ENCODE data around the gene CRBN. TPM values are rescaled to one million over a fixed set of nuclear protein-coding genes. Genes with fewer than 3 reads are reported as not detected.

The CRBN gene
- total and polyA plus RNA-seq, 9 of the 15 experiments (the other 6 are each of a cell fraction or from before 2014, with no cell fraction given), result 40.8 to 331 (median 57.4) TPM

DNA sequence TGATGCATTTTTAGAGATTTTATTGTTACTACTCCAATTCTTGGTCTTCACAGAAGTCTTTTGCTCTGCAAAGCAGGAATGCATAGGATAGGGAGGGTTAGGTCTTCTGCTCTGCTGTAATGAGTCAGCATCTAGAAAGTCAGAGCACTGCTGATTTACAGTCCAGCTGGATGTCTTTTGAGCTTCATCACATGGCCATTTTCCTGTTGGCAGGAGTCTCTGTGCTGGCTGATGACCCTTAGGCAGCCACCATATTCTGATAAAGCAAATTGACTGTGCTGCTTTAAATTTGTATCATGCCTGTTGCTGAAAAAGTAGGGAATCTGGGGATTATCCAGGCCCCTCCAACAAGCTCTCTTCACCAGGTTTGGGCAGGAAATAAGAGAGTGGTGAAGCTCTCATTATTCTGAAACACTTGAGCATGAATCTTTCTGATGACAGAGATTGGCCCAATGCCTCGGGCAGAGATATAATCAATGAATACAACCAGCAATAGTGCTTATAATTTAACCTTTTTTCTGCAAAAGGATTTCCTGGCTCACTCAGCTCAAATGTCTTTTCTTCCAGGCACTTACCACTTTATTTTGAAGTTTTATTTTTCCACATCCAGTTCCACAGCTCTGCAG is 9.7 kb upstream of the CRBN start (continued):
- TF ChIP-seq, protein P1, sequence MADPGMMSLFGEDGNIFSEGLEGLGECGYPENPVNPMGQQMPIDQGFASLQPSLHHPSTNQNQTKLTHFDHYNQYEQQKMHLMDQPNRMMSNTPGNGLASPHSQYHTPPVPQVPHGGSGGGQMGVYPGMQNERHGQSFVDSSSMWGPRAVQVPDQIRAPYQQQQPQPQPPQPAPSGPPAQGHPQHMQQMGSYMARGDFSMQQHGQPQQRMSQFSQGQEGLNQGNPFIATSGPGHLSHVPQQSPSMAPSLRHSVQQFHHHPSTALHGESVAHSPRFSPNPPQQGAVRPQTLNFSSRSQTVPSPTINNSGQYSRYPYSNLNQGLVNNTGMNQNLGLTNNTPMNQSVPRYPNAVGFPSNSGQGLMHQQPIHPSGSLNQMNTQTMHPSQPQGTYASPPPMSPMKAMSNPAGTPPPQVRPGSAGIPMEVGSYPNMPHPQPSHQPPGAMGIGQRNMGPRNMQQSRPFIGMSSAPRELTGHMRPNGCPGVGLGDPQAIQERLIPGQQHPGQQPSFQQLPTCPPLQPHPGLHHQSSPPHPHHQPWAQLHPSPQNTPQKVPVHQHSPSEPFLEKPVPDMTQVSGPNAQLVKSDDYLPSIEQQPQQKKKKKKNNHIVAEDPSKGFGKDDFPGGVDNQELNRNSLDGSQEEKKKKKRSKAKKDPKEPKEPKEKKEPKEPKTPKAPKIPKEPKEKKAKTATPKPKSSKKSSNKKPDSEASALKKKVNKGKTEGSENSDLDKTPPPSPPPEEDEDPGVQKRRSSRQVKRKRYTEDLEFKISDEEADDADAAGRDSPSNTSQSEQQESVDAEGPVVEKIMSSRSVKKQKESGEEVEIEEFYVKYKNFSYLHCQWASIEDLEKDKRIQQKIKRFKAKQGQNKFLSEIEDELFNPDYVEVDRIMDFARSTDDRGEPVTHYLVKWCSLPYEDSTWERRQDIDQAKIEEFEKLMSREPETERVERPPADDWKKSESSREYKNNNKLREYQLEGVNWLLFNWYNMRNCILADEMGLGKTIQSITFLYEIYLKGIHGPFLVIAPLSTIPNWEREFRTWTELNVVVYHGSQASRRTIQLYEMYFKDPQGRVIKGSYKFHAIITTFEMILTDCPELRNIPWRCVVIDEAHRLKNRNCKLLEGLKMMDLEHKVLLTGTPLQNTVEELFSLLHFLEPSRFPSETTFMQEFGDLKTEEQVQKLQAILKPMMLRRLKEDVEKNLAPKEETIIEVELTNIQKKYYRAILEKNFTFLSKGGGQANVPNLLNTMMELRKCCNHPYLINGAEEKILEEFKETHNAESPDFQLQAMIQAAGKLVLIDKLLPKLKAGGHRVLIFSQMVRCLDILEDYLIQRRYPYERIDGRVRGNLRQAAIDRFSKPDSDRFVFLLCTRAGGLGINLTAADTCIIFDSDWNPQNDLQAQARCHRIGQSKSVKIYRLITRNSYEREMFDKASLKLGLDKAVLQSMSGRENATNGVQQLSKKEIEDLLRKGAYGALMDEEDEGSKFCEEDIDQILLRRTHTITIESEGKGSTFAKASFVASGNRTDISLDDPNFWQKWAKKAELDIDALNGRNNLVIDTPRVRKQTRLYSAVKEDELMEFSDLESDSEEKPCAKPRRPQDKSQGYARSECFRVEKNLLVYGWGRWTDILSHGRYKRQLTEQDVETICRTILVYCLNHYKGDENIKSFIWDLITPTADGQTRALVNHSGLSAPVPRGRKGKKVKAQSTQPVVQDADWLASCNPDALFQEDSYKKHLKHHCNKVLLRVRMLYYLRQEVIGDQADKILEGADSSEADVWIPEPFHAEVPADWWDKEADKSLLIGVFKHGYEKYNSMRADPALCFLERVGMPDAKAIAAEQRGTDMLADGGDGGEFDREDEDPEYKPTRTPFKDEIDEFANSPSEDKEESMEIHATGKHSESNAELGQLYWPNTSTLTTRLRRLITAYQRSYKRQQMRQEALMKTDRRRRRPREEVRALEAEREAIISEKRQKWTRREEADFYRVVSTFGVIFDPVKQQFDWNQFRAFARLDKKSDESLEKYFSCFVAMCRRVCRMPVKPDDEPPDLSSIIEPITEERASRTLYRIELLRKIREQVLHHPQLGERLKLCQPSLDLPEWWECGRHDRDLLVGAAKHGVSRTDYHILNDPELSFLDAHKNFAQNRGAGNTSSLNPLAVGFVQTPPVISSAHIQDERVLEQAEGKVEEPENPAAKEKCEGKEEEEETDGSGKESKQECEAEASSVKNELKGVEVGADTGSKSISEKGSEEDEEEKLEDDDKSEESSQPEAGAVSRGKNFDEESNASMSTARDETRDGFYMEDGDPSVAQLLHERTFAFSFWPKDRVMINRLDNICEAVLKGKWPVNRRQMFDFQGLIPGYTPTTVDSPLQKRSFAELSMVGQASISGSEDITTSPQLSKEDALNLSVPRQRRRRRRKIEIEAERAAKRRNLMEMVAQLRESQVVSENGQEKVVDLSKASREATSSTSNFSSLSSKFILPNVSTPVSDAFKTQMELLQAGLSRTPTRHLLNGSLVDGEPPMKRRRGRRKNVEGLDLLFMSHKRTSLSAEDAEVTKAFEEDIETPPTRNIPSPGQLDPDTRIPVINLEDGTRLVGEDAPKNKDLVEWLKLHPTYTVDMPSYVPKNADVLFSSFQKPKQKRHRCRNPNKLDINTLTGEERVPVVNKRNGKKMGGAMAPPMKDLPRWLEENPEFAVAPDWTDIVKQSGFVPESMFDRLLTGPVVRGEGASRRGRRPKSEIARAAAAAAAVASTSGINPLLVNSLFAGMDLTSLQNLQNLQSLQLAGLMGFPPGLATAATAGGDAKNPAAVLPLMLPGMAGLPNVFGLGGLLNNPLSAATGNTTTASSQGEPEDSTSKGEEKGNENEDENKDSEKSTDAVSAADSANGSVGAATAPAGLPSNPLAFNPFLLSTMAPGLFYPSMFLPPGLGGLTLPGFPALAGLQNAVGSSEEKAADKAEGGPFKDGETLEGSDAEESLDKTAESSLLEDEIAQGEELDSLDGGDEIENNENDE (IDR thresholded peaks at IDR 0.05; ENCODE audit: low read depth, low read length), result no peak
- no peak for TF ChIP-seq ZNF707 (CRISPR knock-in tag; conservative IDR thresholded peaks at IDR 0.05)
- TF ChIP-seq IFI16 (CRISPR knock-in tag; IDR thresholded peaks at IDR 0.05), result no peak
- no peak for TF ChIP-seq PHF21A (IDR thresholded peaks at IDR 0.05; ENCODE audit: borderline replicate concordance, low read depth)
- no peak for TF ChIP-seq NCOR1 (IDR thresholded peaks at IDR 0.05)
- no peak for TF ChIP-seq BRF1 (IDR thresholded peaks at IDR 0.05; ENCODE audit: borderline replicate concordance, extremely low read depth, insufficient read length)
- TF ChIP-seq SMARCE1 (IDR thresholded peaks at IDR 0.05), result peak; percentile 56; the same call in 1 of the 2 replicates
- no peak for TF ChIP-seq SREBF1 (IDR thresholded peaks at IDR 0.05; ENCODE audit: borderline replicate concordance, low read depth, low read length)
- TF ChIP-seq ZNF408 (CRISPR knock-in tag; IDR thresholded peaks at IDR 0.05; ENCODE audit: low read depth), result no peak
- TF ChIP-seq, protein P2, sequence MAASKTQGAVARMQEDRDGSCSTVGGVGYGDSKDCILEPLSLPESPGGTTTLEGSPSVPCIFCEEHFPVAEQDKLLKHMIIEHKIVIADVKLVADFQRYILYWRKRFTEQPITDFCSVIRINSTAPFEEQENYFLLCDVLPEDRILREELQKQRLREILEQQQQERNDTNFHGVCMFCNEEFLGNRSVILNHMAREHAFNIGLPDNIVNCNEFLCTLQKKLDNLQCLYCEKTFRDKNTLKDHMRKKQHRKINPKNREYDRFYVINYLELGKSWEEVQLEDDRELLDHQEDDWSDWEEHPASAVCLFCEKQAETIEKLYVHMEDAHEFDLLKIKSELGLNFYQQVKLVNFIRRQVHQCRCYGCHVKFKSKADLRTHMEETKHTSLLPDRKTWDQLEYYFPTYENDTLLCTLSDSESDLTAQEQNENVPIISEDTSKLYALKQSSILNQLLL (CRISPR knock-in tag; IDR thresholded peaks at IDR 0.05; ENCODE audit: borderline replicate concordance), result no peak
- TF ChIP-seq ZNF174 (CRISPR knock-in tag; IDR thresholded peaks at IDR 0.05), result no peak
- no peak for TF ChIP-seq PCBP2 (IDR thresholded peaks at IDR 0.05; ENCODE audit: low read depth, low read length, poor library complexity, severe bottlenecking)
- TF ChIP-seq, protein P3, sequence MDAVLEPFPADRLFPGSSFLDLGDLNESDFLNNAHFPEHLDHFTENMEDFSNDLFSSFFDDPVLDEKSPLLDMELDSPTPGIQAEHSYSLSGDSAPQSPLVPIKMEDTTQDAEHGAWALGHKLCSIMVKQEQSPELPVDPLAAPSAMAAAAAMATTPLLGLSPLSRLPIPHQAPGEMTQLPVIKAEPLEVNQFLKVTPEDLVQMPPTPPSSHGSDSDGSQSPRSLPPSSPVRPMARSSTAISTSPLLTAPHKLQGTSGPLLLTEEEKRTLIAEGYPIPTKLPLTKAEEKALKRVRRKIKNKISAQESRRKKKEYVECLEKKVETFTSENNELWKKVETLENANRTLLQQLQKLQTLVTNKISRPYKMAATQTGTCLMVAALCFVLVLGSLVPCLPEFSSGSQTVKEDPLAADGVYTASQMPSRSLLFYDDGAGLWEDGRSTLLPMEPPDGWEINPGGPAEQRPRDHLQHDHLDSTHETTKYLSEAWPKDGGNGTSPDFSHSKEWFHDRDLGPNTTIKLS (IDR thresholded peaks at IDR 0.05; ENCODE audit: borderline replicate concordance, low read depth), result no peak
- peak; percentile 37; the same call in 1 of the 2 replicates for TF ChIP-seq ZNF175 (CRISPR knock-in tag; IDR thresholded peaks at IDR 0.05; ENCODE audit: low read depth)

Measured in K562 (cell line).